Esophagus muscularis mucosa (tissue), 3 donors: ENCODE data around the gene DSCAM.

ENCODE experiments used
- CTCF ChIP-seq, 3 experiments: fragments of 200-600 bp in 2 of 3; fragments of 450-650 bp in 1 of 3; sonication (generic) in 2 of 3; IDR thresholded peaks; one replicate each; pipeline ENCODE4 v1.5.1; 2017 to 2019; ENCODE audit warnings: antibody characterized with exemption in 3 of 3, mild to moderate bottlenecking in 2 of 3, moderate library complexity in 1 of 3
- POLR2A ChIP-seq: fragments of 450-650 bp; IDR thresholded peaks from one replicate; pipeline ENCODE4 v1.6.1; 2017; ENCODE audit warnings: antibody characterized with exemption, moderate library complexity, mild to moderate bottlenecking, low read depth
- POLR2AphosphoS5 ChIP-seq, 2 donors: sonication (generic); formaldehyde crosslinking; IDR thresholded peaks; one replicate each; pipeline ENCODE4 v1.6.1; 2017; ENCODE audit warnings: antibody characterized with exemption in 2 of 2

- TF ChIP-seq CTCF (IDR thresholded peaks at IDR 0.05), result no peak
- TF ChIP-seq POLR2AphosphoS5 (IDR thresholded peaks at IDR 0.05), result no peak
- no peak for TF ChIP-seq POLR2A
These were observed 751.5 kb downstream of the DSCAM start for GRCh38 chr21:40095477-40095876.
